GM18502 (cell line): Measurements from ENCODE around the gene DUS2.

Experiments used
- ATAC-seq: cut with Tn5 transposase; IDR thresholded peaks from one replicate; pipeline ENCODE4 v1.9.1; 2021; ENCODE audit warnings: mild to moderate bottlenecking; ENCODE audit not compliant: unreplicated experiment, poor library complexity

The DUS2 gene

GRCh38 chr16:68040506-68041288, 17.6 kb downstream of the DUS2 start:
- no peak for ATAC-seq

GRCh38 chr16:68041783-68042182, 18.7 kb downstream of the DUS2 start:
- no peak for ATAC-seq

- no peak for ATAC-seq
Observed at GRCh38 chr16:68046106-68046505, 23.0 kb downstream of the DUS2 start.

GRCh38 chr16:68047987-68048386, 24.9 kb downstream of the DUS2 start:
- no peak for ATAC-seq

- no peak for ATAC-seq
Observed at GRCh38 chr16:68049449-68049848, 26.4 kb downstream of the DUS2 start.

GRCh38 chr16:68055395-68055794, 32.3 kb downstream of the DUS2 start:
- no peak for ATAC-seq

GRCh38 chr16:68059804-68060203, 36.7 kb downstream of the DUS2 start:
- no peak for ATAC-seq

- no peak for ATAC-seq
Observed at GRCh38 chr16:68061396-68061795, 38.3 kb downstream of the DUS2 start.

GRCh38 chr16:68062910-68063393, 39.9 kb downstream of the DUS2 start:
- no peak for ATAC-seq

GRCh38 chr16:68064791-68065365, 41.8 kb downstream of the DUS2 start:
- ATAC-seq = no peak

- ATAC-seq = no peak
Observed at GRCh38 chr16:68065716-68066305, 42.7 kb downstream of the DUS2 start.

- ATAC-seq = no peak
Observed at GRCh38 chr16:68066763-68067162, 43.7 kb downstream of the DUS2 start.

GRCh38 chr16:68068926-68069325, 45.8 kb downstream of the DUS2 start:
- no peak for ATAC-seq

- no peak for ATAC-seq
Observed at GRCh38 chr16:68069511-68070248, 46.6 kb downstream of the DUS2 start.

- no peak for ATAC-seq
Observed at GRCh38 chr16:68070249-68070730, 47.2 kb downstream of the DUS2 start.

GRCh38 chr16:68070806-68071517, 47.9 kb downstream of the DUS2 start:
- no peak for ATAC-seq

GRCh38 chr16:68071518-68071901, 48.4 kb downstream of the DUS2 start:
- no peak for ATAC-seq

GRCh38 chr16:68072038-68072695, 49.1 kb downstream of the DUS2 start:
- ATAC-seq = no peak

- ATAC-seq = no peak
Observed at GRCh38 chr16:68073902-68074760, 51.0 kb downstream of the DUS2 start.
